ENCODE results near the gene CHST8.
"Not testable (repeated sequence)": the region's sequence is repeated elsewhere in the genome, so short reads cannot be mapped to it uniquely, and the experiment has no call there.

The CHST8 gene

DNA sequence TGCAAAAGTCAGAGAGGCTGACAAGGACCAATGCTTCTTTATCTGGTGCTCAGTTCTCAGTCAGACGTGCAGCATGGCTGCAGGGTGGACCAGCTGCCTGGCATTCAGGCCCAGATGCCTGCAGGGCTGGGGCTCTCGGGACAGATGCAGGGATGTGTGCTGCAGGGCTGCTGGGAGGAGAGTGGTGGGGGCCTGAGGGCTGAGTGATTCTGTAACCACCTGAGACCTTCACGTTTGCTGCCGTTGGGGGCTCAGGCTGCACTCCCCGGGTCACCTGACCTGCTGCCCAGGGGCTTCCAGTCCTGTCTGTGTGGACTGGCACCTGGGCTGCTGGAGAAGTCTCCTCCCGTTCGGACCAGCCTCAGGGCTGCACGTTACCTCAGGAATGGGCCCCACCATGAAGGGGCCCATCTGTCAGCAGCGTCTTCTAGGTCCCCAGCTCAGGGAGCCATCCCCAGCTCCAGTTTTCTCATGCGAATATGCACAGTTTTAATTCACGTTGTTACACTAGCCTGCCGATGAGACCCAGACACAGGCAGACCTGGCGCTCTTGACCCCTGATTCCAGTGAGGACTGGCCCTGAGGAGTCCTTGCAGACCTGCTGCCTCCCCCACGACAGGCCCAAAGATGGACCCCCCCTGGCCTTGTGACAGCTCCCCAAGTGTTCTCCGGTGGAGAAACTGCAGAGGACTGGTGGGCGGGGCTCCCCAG, 191.8 kb downstream of the CHST8 start:
- no peak for DNase-seq (ENCODE audit: low spot score)

DNA sequence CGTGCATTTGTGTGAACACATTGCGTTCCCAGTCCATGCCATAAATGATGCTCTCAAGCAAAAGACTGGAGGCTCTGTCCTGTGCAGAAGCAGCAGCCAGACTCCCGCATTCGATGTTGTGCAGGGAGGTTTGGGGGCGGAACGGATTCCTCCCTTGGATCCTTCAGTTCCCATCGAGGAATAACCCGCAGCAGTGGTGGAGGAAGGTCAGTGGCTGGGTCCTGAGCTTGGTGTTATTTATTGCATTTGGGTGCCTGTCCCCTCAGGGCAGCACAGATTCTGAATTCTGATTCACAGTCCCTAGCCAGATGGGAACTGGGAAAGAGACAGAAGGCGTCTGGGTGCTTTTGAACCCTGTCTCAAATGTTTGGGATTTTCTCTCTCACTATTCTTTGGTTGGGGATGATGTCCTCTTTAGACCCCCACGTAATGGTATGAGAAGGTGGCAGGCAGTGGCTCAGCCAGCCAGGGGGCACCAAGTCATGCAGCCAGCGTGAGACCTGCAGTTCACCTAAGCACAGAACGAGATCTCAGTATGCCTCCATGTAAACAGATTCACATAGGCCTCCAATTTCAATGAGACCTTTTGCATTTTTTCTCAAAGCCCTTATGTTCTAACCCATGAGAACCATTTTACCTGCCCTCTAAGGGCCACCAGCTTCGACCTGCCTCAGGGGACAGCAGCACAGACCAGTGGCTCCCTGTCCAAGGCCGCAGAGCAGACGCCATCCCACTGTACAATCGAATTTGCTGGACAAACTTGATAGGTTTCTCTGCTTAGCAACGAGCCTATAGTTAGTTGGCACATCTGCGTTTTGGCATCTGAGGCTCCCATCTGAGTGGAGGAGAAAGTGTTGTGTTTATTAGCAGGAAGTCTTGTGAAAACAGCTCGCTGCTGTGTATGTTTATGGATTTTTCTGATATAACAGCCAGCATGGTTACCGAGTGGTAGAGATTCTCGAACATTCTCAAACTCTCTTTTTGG, 192.7 kb downstream of the CHST8 start:
- DNase-seq (ENCODE audit: low spot score): no peak

DNA sequence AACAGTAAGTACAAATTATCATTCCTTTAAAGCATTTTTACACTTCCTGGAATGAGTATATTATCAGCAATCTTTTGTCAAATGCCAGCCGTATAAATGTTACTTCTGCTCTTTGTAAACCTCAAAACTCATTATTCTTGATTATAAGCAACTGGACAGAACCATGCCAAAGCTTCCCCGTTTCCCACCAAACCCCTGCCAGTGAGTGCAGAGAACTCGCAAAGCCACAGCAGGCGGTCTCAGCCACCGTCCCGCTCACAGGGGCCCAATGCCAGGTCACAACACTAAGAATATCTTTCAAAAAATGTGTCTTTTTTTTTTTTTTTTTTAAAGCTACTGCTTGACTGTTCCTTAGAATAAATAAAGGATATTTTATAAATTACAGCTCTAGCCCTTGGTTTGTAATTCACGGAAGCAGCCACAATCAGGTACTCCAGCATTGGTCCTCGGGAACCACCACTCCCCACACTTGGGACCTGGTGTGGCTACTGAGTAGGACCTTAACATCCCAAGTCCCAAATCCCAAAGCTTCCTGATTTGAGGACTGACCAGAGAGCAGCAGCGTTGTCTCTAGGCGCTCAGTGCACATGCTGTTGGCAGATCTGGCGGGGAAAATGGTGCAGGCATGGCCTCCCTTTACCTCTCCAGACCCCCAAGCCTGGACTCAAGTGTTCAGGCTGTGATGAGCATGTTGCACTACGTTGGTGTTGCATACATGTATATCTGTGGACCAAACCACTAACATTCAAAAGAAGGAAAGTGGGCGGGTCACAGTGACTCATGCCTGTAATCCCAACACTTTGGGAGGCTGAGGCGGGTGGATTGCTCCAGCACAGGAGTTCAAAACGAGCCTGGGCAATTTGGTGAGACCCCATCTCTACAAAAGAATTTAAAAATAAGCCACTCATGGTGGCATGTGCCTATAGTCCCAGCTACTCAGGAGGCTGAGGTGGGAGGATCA, 193.9 kb downstream of the CHST8 start:
- no peak for DNase-seq (ENCODE audit: low spot score)

DNA sequence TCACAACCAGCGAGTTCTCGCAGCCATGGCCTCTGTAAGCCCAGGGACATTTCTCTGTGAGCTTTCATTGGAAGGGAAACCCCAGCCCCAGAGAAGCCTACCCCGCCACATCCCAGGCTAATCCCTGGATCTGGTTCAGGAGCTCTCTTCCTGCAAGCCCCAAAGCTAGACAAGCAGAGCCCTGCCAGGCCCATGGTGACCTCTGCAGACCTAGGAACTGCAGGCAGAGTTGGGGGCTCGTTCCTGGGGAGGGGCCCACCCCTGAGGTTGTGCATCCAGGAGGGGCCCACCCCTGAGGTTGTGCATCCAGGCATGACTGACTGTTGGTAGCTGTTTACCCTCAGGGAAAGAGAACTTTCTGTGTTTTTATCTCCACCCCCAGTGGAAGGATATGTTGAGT, 196.7 kb downstream of the CHST8 start:
- no peak for DNase-seq (ENCODE audit: low spot score)

DNA sequence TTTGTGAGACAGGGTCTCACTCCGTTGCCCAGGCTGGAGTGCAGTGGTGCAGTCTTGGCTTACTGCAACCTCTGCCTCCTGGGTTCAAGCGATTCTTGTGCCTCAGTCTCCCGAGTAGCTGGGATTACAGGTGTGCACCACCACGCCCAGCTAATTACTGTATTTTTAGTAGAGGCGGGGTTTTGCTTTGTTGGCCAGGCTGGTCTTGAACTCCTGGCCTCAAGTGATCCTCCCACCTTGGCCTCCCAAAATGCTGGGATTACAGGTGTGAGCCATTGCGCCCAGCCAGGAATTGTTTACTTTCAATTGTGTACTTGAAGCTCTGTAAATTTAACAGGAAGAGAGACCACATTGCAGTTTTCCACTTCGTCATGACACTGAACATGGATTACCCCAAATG, 197.3 kb downstream of the CHST8 start:
- DNase-seq (ENCODE audit: low spot score): not testable (repeated sequence)

DNA sequence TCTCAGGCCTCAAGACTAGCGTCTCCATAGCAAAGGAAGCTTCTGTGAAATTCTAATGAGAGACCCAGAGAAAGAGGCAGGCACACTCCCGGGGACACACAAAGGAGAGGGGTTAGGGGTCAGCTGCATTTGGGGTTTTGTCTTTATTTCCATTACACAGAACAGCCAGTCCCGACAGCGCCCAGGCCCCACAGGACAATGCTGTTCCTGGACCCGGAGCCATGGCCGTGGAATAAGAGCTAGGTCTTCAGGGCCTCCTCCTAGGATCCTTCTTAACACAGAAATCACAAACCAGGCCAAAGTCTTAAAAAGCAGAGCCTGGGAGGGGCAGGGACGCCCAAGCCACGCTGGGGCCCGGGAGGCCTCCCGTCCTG, 197.7 kb downstream of the CHST8 start:
- no peak for DNase-seq (ENCODE audit: low spot score)

DNA sequence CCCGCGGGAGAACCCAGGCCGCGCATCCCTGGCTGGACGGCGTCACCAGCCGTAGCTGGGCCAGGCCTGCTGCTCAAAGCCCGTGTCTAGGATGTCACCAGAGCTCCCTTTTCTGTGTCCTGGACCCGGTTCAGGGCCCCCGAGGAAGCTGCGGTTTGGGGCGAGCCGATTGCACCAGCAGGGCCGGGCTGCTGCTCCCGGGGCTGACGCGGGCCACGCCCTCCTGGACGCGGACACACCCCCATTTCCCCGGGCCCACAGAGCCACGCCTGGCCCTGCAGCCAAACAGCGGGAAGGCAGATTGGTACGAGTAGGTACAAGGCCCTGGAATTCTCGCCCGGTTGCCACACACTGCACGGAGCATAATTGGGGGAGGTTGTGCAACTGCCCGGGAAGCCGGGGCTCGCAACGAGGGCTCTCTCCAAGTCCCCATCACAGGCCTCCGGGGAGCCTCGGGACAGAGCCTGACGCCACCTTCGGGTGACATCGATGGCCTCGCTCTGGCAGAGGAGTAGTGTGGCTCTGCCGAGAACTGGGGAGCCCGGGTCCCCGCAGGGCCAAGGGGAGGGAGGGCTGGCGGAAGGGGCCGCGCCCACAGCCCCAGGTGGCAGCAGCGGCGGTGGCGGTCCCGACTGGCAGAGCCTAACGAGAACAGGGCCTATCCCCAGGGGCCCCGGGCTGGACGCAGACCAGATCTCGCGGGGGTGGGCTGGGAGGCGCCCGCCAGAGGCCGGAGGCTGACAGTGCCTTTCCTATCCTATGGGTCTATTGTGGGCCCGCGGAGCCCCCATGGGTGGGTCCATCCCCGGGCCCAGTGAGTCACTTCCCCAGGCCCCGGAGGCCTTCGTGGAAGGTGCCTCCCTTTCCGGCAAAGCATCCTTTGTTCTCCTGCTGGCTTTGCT, 198.4 kb downstream of the CHST8 start:
- DNase-seq (ENCODE audit: low spot score): peak; percentile 95

DNA sequence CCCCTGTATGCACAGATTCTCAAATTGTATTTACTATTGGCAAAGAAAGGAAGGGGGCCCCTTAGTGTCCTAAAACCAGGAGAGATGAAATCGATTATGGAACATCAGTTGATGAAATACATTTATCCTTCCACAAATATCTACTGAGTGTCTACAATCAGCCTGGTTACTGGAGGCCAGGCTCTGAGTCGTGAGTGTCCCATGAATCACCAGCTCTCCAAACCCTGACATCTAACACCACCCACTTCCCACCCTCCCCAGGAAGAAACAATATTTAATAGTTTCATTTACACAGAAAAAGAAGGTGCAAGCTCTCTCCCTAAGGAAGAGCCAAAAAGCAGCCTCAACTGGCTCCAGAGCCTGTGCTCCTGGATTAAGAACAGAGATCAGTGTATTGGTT, 200.1 kb downstream of the CHST8 start:
- no peak for DNase-seq (ENCODE audit: low spot score)
